C1 segment of cervical spinal cord (tissue), 14 donors: Measurements from ENCODE around the gene TLR1.
"Not testable (repeated sequence)": the region's sequence is repeated elsewhere in the genome, so short reads cannot be mapped to it uniquely, and the experiment has no call there.

Experiments used
- DNase-seq, 14 donors: peaks; one replicate each; lab custom pipeline; 2025; lab: John Stamatoyannopoulos, UW

TLR1 gene

DNA sequence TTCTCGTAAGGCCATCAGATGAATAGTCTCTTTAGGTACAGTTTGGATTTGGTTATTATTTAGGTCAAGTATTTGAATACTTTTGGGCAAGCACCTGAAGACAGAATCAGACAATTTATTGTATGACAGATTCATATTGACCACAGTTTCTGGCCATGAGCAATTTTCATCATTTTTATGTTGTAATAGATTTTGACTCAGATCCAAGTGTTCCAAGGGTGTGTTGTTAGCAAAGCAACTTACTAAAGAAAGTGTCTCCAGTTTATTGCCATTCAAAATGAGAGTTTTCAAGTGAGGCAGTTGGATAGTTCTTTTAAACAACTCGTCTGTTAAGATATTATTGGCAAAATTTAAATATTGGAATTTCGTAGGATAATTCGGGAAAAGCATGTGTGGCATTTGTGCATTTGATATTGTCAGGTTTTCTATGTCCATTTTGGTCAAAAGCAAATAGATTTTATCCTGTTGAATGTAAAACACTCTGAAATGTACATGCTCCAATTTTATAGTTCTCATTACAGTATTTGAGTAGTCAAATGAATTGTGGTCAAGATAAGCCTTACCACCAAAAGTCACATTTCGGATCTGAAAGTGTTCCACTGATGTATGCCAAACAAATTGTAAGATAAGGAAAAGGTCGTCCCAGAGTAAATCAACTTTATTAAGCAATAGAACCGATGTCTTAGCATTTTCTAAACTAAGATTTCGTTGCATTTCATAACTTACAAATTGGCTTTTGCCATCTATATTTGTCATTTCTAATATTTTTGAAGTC, 30.2 kb downstream of the TLR1 start:
- no peak for DNase-seq

DNA sequence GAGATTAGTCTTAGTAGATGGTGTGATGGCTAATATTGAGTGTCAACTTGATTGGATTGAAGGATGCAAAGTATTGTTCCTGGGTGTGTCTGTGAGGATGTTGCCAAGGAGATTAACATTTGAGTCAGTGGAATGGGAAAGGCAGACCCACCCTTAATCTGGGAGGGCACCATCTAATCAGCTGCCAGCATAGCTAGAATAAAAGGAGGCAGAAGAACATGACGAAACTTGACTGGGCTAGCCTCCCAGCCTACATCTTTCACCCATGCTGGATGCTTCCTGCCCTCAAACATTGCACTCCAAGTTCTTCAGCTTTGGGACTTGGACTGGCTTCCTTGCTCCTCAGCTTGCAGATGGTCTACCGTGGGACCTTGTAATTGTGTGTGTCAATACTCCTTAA, 34.3 kb downstream of the TLR1 start:
- DNase-seq: not testable (repeated sequence)

GRCh38 chr4:38769857-38770256, 34.7 kb downstream of the TLR1 start:
- DNase-seq: no peak

DNA sequence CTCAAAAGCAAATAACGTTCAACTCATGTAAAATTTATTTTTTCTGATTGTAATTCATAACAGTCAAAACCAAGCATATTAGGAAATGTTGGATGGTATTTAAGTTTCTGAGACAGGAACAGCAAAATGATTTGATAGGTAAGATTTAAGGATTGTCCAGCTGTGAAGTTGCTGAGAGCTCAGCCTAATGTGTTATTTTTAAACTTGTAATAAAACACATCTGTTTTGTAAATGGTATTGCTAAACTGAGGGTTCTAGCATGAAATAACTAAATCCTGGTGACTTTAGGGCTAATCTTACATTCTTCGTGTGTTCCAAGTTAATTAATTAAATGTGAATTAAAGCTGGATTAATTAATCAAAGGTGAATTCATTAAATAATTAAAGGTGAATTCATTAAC, 35.1 kb downstream of the TLR1 start:
- no peak for DNase-seq

GRCh38 chr4:38768968-38769394, 35.6 kb downstream of the TLR1 start:
- DNase-seq: no peak

DNA sequence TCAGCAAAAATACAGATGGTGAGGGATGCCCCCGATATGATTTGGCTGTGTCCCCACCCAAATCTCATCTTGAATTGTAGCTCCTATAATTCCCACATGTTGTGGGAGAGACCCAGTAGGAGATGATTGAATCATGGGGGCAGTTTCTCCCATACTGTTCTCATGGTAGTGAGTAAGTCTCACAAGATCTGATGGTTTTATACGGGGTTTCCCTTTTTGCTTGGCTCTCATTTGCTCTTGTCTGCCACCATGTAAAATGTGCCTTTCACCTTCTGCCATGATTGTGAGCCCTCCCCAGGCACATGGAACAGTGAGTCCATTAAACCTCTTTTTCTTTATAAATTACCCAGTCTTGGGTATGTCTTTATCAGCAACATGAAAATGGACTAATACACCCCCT, 37.7 kb downstream of the TLR1 start:
- DNase-seq: not testable (repeated sequence)

DNA sequence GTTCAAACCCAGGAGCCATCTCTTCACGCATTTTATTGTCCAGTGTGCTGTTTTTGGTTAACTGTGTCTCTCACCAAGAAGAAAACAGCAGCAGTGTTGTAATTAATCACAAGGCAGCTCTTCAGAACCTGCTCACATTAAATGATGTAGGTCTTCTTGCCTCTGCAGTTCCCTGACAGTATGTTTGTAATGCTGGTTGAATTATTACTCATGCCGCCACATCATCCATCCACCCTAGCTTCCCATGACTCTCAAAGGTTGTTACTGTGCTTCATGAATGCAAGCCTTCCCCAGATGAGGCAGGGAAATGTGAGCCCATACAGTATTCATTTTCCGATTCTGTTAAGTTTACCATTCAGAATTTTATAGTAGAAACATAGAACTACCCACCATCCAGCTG, 39.2 kb downstream of the TLR1 start:
- DNase-seq: no peak

DNA sequence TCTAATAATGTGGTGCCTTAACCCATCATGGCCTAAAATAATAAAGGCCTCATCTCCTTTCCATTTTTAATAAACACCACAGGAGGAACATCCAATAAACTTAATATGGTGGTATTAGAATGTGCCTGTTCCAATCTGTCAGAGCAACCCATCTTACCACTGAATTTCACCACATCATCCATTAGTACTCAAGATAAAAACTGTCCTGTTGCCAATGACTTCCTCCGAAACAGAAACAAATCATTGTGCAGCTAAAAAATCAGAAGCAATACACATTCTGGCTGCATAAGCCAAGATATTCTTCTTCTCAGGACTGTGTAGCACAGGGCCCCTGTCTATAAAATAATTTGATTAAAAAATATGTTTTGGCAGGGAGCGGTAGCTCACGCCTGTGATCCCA, 40.3 kb downstream of the TLR1 start:
- DNase-seq: no peak

GRCh38 chr4:38762560-38762959, 42.0 kb downstream of the TLR1 start:
- no peak for DNase-seq

- DNase-seq: no peak
Observed at GRCh38 chr4:38759790-38760122, 44.8 kb downstream of the TLR1 start.

DNA sequence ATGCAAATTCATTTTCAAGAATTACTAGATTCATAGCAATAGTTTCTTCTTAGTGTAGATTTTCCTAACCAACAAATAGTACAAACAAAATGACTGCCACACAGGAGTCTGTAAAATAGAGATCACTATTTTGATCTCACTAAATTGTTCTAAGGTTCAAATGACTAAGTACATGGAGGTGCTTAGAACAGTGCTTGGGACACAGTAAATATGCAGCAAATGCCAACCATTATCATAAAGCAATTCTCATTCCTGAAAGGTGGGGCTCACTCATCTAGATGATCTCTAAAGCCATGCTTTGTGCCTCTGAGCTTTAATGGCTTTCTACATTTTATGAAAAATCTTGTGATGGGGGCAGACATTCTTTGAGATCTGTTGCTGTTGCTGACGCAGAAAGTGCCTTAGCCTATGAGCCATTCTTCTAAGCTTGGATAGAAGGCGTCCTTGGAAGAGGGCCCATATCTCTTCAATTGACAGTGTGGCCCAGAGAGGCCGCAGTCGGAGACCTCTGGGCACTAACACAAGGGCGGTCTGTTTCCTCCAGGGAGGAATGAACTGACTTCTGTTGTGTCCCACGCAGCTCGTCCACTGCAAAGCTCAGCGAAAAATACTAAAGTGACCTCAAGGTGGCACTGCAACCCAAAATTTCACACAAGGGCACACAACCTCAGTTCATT, 45.3 kb downstream of the TLR1 start:
- peak in 13 of 14 donors; percentile 13 to 88 (median 78) for DNase-seq

DNA sequence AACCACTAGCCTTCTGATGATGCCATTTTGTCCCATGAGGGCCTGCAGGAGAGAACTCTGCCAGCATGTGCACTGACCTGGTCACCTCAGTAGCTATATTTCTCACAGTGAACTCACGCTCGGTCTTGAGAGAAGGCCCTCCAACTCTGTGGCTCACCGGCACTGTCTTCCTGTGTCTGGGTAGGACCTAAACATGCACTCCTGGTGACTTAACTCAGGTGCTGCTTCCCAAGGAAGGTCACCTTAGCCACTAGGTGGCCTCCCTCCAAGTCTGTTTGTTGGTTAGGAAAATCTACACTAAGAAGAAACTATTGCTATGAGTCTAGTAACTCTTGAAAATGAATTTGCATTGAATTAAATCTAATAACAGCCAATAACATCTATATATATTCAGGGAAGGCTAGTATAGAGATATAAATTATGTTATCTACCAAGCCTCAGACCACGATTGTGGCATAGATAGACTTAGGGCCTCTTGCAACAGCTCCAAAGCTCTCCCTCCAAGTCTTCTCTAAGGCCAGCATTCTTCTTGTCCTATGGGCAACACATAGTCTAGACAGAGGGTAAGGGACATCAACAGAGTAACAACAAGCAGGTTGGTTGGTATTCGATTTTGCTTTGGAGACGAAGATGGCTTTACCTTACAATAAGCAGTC, 46.5 kb downstream of the TLR1 start:
- no peak for DNase-seq

GRCh38 chr4:38752941-38753806, 51.4 kb downstream of the TLR1 start:
- DNase-seq: peak in 5 of 14 donors; percentile 16 to 31 (median 24)

GRCh38 chr4:38752372-38752940, 52.1 kb downstream of the TLR1 start:
- DNase-seq: no peak

DNA sequence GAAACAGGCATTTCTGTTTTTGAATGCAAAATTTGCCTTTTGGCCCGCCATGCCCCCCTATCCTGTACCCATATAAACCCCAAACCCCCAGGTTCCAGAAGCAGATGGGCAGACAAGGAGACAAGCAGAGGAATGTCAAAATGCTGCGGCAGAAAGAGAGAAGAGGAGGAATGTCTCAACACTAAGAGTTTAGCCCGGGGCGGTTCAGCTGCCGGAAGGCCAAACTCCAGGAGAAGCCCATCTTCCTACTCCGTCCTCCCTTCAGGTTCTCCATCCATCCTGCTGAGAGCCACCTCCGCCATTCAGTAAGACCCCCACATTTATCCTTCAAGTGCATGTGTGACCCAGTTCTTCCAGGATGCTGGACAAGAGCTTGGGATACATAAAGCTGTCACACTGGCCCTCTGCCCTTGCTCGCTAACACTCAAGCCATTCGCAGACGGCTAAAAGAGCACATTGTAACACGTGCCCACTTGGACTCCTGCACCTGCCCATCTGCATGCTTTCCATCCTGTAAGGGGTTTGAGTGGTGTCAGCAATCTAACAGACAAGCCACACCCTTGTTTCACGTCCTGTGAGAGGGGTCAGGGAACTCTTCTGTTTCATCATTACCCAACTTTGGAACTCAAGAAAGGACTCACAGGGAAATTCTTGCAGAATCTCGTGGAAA, 53.1 kb downstream of the TLR1 start:
- DNase-seq: no peak

DNA sequence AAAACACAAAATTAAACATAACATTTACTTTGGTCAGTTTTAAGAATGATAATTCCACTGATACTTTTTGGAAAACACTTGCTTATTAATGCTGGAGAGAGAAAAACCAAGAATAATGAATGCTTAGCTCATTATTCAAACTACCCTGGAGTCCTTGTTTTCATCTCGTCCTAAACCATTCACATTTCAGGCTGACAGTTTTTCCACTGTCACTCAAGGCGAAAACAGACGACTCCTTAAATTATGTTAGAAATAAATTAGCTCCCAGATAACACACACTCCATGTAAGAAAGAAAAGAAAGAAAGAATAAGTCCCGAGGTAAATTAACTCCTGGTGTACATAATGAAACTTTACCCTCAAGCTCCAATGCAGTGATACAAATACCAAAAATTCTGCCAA, 55.3 kb downstream of the TLR1 start:
- no peak for DNase-seq

DNA sequence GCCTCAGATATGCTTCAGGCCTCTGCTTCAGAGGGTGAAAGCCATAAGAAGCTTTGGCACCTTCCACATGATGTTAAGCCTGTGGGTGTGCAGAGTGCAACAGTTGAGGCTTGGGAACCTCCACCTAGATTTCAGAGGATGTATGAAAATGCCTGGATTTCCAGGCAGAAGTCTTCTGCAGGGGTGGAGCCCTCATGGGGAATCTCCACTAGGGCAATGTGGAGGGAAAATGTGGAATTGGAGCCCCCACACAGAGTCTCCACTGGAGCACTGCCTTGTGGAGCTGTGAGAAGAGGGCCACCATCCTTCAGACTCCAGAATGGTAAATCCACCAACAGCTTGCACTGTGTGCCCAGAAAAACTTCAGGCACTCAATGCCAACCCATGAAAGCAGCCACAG, 57.0 kb downstream of the TLR1 start:
- DNase-seq: no peak
